Measurements from ENCODE around the gene FAM53B. TPM values are rescaled to one million over a fixed set of nuclear protein-coding genes. Genes with fewer than 3 reads are reported as not detected.
A peak's percentile ranks its signal among the peaks of the same experiment; 100 is the strongest.

FAM53B gene
- total RNA-seq, 1 experiment from 2014 or later: 14.9 TPM

GRCh38 chr10:124725171-124725631 is 19.0 kb downstream of the FAM53B start:
- intact Hi-C loops (cut with micrococcal nuclease): no loop called here
- no TSS peak for BruUV-seq (replicated peaks)
- no peak overlapping the region for H3K4me3 Mint-ChIP-seq (ENCODE audit: unreplicated experiment)
- H3K27me3 Mint-ChIP-seq (ENCODE audit: insufficient read depth, unreplicated experiment): no peaks in the 10 kb centered on the region
- TF ChIP-seq CTCF (IDR thresholded peaks at IDR 0.05; ENCODE audit: unreplicated experiment): no peak
- ChIA-PET POLR2A (interaction anchor here (0.6 to 2.5 kb wide), 2 partner anchors 9 to 22 kb away, joined by 3 to 8 read pairs; no protein-coding TSS in a partner anchor), CTCF (interaction anchor here (1.0 to 1.3 kb wide), 3 partner anchors 9 to 16 kb away, joined by 3 to 4 read pairs (median 3); no protein-coding TSS in a partner anchor)
- no peaks in the 10 kb centered on the region for H3K9me3 Mint-ChIP-seq (ENCODE audit: unreplicated experiment)
- peaks cover 7% of the 10 kb centered on the region for H3K4me1 Mint-ChIP-seq (ENCODE audit: insufficient read depth, unreplicated experiment)
- peaks cover 22% of the 10 kb centered on the region for H3K36me3 Mint-ChIP-seq (ENCODE audit: insufficient read depth, unreplicated experiment)
- DNase-seq (ENCODE audit: unreplicated experiment): no peak
- H3K27ac Mint-ChIP-seq (ENCODE audit: low read depth, unreplicated experiment): no peak overlapping the region

GRCh38 chr10:124724279-124725027 is 19.7 kb downstream of the FAM53B start:
- H3K27ac Mint-ChIP-seq (ENCODE audit: low read depth, unreplicated experiment): peak overlapping the region; percentile 64
- peaks cover 11% of the 10 kb centered on the region for H3K4me1 Mint-ChIP-seq (ENCODE audit: insufficient read depth, unreplicated experiment)
- no TSS peak for BruUV-seq (replicated peaks)
- no peak overlapping the region for H3K4me3 Mint-ChIP-seq (ENCODE audit: unreplicated experiment)
- intact Hi-C loops (cut with micrococcal nuclease): no loop called here
- H3K27me3 Mint-ChIP-seq (ENCODE audit: insufficient read depth, unreplicated experiment): no peaks in the 10 kb centered on the region
- POLR2A ChIA-PET: interaction anchor here (2.5 kb wide), 1 partner anchor 9 kb away, joined by 8 read pairs; no protein-coding TSS in a partner anchor
- no peak for DNase-seq (ENCODE audit: unreplicated experiment)
- no peaks in the 10 kb centered on the region for H3K9me3 Mint-ChIP-seq (ENCODE audit: unreplicated experiment)
- CTCF ChIA-PET: interaction anchor here (0.5 to 1.3 kb wide), 4 partner anchors 10 to 284 kb away, joined by 3 to 4 read pairs (median 3); no protein-coding TSS in a partner anchor
- no peak for TF ChIP-seq CTCF (IDR thresholded peaks at IDR 0.05; ENCODE audit: unreplicated experiment)
- H3K36me3 Mint-ChIP-seq (ENCODE audit: insufficient read depth, unreplicated experiment): peaks cover 22% of the 10 kb centered on the region

GRCh38 chr10:124723826-124724225 is 20.4 kb downstream of the FAM53B start:
- ChIA-PET CTCF (interaction anchor here (0.5 to 3.4 kb wide), 3 partner anchors 17 to 980 kb away, joined by 3 to 15 read pairs (median 3); no protein-coding TSS in a partner anchor), POLR2A (interaction anchor here (2.5 kb wide), 1 partner anchor 10 kb away, joined by 8 read pairs; no protein-coding TSS in a partner anchor)
- intact Hi-C loops (cut with micrococcal nuclease): no loop called here
- no peak overlapping the region for H3K4me3 Mint-ChIP-seq (ENCODE audit: unreplicated experiment)
- no peaks in the 10 kb centered on the region for H3K27me3 Mint-ChIP-seq (ENCODE audit: insufficient read depth, unreplicated experiment)
- peak overlapping the region; percentile 64 for H3K27ac Mint-ChIP-seq (ENCODE audit: low read depth, unreplicated experiment)
- no peak for TF ChIP-seq CTCF (IDR thresholded peaks at IDR 0.05; ENCODE audit: unreplicated experiment)
- no TSS peak for BruUV-seq (replicated peaks)
- DNase-seq (ENCODE audit: unreplicated experiment): no peak
- peaks cover 17% of the 10 kb centered on the region for H3K4me1 Mint-ChIP-seq (ENCODE audit: insufficient read depth, unreplicated experiment)
- H3K36me3 Mint-ChIP-seq (ENCODE audit: insufficient read depth, unreplicated experiment): peaks cover 22% of the 10 kb centered on the region
- no peaks in the 10 kb centered on the region for H3K9me3 Mint-ChIP-seq (ENCODE audit: unreplicated experiment)

Data from MCF 10A (cell line).